Stimulated activated CD8-positive, alpha-beta memory T cell treated with anti-CD3 and anti-CD28 coated beads, Interleukin-4, amount 100 ng/mL, for 1 hour (primary cell): ENCODE measurements around the gene MRNIP.

Experiments
- DNase-seq, 2 donors: peaks; one replicate each; pipeline ENCODE4 v3.0.0-alpha.2; 2020; ENCODE audit warnings: low read depth in 2 of 2, low spot score in 1 of 2

The MRNIP gene, protein sequence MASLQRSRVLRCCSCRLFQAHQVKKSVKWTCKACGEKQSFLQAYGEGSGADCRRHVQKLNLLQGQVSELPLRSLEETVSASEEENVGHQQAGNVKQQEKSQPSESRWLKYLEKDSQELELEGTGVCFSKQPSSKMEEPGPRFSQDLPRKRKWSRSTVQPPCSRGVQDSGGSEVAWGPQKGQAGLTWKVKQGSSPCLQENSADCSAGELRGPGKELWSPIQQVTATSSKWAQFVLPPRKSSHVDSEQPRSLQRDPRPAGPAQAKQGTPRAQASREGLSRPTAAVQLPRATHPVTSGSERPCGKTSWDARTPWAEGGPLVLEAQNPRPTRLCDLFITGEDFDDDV

DNA sequence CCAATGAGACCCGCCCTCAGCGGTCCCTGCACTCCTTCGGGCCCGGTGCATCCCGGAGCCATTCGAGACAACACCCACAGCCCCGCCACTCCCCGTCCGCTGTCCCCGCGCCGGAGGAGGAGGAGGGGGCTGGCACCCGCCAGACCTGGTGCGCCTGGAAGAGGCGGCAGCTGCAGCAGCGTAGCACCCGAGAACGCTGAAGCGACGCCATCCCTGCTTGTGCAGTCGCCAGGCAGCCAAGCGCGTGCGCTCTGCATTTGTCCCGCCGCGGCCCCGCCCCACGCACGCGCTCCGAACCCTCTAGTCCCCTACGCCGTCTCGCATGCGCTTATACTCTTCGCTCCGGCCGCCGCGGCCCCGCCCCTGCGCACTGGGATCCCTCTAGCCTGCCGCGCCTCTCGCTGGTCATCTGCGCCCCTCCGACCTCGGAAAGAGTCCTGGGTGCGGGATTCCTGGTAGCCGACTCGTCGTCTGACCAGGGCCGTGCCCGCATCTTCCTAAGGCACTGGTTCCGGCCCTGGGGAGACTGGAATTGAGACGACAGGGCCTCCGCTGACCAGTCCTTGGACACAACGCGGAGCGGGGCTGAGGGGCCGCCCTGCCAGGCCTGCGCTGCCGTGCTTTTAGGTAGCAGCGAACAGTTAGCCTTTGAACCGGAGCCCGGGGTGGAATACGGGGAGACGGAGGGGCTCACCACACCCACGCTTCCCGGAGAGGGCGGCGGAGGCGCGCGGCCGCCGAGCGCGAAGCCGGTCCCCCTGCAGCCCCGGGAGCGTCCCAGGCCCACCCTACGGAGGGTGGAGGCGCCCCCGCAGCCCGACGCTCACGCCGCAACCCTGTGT, at the start of gene MRNIP:
MRNIP (minus strand) TSS at position 232 of the 842 bp plus-strand sequence; CDS start at position 211, 21 bp downstream.
- peak; percentile 75 to 83 for DNase-seq

DNA sequence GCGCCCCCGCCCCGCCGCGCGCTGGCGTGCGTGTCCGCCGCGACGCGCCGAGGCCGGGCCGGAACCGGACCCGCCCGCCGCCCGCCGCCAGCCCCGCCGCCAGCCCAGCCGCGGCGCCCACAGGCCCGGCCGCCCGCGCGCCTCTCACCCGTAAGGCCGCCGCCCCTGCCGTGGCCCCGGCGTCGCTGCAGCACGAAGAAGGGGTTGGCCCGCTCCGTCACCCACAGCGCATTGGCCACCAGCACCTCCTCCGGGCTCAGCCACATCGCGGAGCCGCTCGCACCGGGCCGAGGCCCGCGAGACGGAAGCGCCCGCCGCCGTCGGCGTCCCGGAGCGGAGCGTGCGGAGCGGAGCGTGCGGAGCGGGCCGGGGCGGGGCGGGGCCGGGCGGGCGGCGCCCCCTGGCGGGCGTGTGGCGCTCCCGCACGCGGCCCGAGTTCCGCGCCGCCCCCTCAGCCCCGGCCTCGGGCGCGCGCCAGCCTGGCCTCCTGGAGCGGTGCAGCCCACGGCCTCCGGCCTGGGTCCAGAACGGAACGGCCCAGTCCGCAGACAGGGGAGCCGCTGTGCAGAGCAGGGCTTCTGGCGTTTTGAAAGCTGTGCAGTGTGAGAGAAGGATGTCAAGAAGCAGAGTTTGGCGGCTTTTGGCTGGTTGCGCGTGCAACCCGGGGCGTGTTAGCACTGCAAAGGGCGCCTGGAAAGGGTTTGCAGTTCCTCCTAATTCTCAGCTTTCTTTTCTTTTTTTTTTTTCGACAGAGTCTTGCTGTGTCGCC, 49.1 kb upstream of the MRNIP start, which contains the start of gene TBC1D9B:
TBC1D9B (minus strand) TSS at position 342 of the 769 bp plus-strand sequence; CDS start at position 266, 76 bp downstream.
- DNase-seq: peak; percentile 31 to 43

DNA sequence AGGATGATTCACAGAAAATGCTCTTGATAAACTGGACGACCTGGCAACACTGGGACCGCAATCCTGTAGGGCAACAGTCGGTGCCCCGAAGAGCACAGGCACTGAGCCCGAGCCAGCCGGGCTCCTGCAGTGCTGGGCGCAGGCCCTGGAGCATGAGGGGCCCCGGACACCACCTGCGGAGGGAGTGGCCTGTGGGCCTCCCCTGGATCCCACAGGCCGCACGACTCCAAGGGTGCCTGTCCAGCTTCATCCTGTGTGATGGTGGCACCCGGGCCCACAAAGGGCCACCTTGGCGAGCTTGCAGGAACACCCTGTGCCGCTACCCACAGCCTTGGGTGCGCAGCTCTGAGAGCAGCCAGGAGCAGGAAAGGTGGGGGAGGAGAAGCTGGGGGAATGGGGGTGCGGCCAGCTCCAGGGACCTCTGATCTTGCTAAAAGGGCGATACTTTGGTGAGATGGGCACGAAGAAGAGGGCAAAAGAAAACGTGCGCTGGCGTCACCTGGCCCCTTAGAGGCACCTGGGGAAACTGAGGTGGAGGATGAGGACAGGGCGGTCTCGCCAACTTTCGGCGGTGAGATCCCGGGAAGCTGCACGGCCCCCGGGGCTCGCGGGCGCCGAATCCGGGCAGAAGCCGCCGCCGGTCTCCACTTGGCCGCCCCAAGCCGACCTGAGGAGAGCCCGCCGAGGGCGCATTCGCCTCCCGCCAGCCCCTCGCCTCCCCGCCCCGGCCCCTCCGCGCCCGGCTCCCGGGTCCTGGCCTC, 48.4 kb upstream of the MRNIP start:
- no peak for DNase-seq

DNA sequence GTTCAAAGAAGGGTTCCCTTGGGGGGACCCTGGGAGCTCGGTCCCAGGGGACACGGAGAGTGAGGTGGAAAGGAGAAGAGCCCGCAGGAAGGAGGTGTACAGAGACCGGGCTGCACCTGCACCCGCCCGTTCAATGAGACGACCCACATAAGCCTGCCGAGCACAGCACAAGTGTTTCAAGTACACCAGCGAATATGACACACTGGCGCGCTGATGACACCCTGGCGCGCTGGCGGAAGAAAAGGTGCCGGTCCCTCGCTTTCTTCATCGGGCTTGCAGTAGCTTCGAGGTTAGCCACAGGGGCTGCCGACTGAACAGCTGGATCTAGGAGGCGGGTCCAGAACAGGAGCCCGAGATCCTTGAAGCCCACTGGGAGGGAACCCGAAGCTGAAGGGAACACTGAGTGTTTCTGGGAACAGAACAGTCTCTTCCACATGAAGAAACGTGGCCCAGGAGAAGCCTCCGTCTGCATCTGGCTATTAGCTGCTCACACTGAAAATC, 47.7 kb upstream of the MRNIP start:
- DNase-seq: no peak

DNA sequence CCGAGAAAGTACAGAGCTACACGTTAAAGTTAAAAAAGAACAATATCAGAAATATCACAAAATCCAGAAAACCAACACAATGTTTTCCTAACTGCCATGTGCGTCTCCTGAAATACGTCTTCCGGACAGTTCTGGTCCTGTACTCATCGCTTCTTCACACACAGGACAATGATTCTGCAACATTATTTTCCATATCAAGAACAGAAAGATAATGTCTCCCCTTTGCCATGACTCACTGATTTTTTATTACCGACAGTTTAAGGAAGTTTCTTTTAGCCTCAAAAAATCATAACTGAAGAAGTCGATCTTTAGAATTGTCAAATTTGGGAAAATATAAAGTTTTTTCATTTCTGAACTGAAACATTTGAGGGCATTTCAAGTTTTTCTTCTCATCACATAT, 46.5 kb upstream of the MRNIP start:
- no peak for DNase-seq

DNA sequence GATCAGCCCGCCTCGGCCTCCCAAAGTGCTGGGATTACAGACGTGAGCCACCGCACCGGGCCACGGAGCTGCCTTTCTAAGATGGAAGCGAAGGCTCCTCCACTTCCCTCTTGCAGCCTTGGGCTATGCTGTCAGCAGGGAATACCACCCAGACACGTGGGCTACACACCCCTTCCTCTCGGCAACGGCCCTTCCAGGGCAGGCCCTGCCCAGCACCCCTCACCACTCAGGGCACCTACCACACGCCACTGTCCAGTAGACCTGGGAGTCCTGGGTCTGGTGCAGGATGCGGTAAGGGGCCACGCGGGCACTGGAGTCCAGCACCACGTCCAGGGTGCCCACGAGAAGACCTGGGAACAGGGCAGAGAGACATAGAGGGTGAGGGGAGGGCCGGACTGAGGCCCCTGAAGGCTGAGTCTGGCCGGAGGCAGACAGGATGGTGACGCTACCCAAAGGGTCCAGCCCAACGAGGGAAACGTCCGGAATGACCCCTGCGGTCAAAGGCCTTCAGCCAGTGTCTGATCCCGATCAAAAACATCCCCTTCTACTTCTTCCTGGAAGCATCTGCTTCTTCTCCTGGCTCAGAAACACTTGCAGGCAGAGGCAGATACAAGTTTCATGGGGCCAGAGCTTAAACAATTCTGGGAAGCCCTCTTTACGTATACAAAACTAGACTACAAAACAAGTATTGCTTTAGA, 46.0 kb upstream of the MRNIP start:
- DNase-seq: no peak

DNA sequence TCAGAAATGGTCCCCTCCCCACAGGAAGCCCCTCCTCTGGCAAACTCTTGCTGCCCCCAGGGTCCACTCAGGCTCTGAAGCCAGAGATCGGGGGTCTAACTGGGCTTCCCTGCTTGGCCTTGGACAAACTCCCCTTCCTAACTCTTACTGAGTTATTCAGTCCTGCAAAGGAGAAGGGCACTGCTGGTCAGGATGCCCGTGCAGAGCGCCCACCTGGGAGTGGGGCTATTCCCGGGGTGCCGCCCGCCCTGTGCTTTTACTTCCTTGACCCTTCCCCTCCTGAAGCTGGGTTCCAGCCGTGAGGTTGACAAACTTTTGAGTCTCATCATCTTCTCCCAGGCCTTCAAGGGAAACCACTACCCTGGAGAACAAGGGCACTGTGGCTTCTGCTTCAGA, 44.1 kb upstream of the MRNIP start:
- DNase-seq: no peak

DNA sequence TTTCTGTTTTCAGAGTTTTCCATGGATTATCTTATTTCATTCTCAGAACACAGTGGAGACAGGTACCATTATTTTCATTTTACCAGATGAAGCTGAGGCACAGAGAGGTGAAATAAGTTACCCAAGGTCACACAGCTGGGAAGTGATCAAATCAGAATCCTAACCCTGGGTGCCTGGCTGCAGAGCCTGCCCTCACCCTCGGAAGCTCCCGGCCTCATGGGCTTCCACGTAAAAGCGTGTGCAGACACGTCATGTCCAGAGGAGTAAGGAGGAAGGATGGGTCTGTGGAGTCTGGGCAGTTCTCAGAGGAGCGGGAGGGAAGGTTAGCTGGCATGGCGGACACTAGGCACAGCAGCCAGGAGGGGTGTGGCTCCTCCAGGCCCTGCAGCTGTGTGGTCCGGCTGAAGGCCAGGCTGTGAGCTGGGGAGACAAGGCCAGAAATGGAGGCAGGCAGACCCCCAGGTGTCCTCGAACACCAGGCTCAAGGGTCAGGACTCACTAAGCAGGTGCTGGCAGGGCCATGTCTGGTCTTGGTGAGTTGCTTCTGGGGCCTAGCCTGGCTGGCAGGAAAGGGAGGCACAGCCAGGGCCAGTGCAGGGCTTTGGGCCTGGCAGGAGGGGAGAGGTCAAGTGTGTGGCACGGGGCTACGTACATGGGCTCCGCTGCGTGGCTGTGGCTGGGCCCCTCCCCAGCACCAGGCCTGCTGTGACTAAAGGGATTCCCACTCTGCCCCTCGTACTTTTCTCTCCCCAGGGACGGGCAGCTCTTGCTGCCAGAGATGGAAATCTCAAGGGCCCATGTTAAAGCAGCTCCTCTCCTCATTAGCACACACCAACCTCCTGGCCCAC, 43.5 kb upstream of the MRNIP start:
- DNase-seq: no peak

DNA sequence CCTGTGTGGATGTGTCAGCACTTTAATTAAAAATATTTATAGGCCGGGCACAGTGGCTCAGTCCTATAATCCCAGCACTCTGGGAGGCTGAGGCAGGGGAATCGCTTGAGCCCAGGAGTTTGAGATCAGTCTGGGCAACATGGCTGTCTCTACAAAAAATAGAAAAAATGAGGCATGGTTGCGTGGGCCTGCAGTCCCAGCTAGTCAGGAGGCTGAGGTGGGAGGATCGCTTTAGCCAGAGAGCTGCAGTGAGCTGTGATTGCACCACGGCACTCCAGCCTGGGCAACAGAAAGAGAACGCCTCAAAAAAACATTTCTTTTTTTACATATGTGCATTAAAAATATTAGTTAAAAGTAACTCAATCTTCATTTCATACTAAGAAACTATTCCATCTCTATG, 42.8 kb upstream of the MRNIP start:
- no peak for DNase-seq

DNA sequence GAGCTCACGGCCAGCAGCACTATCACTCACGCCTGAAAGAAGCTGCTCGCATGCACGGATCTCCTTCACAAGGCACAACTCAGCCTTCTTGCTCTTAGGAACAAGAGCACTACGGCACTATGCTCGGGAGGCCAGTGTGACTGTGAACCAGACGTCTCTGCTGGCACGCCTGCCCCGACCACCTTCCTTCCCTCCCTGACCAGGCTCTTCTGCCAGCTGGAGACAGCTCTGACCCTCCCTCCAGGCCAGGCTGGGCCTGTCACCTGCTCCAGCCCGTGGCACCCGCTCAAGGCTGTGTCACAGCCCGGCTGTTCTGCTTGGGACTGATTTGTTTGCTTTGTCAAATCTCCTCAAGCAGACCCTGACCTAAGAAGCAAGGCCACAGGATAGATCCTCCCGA, 42.1 kb upstream of the MRNIP start:
- no peak for DNase-seq

DNA sequence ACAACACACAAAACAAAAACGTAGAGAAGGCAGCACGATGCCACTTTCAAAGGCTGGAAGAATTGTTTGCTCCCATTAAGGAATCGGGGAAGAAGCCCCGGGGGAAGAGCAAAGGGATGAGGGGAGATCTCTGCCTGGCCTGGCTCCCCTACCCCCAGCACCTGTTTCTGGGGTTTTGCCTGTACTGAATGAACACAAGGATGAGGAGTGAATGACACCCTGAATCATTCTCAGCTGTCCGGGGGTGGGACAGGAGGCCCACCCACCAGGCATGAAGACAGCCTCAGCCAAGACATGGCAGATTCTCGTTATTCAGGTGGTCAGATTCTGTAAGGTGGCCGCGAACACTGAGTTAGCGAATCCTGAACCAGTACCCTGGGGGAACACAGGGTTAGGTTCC, 41.6 kb upstream of the MRNIP start:
- no peak for DNase-seq

DNA sequence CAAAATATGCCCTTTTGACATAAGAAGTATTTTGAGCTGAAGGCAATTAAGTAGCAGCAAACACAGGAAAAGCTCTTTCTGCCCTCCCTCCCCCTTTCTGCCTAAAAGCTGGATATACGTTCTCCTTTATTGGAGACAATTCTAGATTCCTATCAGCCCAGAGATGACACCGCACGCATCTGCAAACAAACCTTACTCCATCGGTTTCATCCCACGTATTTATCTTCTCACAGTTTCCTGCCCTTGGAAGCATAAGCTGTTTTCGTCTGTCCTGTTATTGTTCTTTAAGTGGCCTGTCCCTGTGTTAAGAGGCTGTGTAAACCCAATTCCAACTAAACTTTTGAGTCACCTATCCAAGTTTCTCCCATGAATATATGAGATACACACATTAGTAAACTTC, 37.2 kb upstream of the MRNIP start:
- no peak for DNase-seq

DNA sequence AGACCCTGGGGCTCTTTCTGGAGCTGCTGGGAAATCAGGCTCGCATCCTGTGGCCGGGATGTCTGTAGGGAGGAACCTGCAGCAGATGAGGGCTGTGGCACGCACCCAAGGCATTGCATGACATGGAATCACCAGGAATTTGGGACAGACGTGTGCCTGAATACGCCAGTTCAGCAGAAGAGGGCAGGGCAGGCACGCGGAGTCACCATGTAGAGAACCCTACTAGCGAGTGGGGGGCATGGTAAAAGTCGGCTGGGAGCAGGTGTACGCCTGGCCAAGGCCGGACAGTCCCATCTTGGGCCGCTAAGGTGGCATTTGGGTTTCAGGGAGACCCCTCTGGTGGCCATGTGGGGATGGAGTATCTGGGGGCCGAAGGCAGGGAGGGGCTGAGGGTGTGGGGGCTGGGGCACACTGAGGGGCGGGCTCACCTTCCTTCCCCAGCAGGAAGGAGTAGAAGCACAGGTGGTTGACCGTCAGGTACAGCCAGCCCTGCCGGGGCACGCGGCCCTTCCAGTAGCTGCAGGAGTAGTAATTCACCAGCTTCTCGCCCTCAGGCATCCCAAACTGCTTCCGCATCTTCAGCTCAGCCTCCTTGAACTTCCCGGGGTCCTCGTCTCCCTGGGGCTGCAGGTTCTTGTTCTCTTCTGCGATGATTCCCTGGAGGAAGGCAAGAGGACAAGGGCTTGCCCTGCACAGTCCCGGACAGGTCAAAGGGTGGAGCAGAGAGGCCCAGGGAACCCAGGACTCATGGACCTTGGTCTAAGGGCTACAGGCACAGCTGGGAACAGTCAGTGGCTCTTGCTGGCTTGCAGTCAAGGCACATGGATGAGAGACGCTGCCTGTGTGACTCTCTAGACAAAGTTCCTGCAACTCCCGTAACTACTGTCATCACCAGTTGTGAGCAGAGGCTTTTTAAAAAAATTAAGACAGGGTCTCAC, 35.6 kb upstream of the MRNIP start:
- DNase-seq: no peak

DNA sequence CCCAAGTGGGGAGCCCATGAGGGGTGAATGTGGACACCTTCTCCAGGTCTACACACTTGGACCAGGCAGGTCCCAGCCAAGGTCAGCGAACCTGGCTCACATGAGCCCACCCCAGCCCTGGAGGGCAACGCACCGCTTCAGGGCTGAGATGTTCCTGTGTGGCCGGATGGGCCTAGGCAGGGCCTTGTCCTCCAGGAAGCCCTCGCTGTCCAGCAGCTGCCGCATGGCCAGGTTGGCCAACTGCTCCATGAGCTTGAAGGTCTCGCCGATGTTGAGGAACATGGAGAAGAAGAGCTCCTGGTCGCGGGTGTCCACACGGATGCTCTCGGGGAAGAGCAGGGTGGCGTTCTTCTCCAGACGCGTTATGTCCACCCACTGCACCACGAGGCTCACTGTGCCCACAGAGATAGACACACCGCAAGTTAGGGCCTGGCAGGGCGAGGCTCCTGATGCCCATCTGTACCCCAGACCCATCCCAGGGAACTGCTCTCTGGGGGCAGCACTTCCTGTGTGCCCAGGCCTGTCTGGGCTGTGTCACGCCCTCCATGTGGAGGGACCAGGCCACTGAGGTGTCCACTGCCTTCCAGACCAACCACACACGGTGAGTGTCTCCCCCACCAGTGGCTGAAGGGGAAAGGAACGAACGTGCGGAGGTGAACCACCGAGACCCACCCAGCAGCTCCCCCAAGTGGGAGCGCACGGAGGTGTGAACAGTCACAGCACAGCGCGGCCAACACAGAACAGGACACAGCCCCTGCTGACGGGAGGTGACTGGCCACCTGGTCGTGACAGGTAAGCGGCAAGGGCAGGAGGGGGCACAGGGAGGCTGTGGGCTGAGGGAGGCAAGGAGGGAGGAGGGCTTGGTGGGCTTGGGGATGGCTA, 34.7 kb upstream of the MRNIP start:
- DNase-seq: no peak

DNA sequence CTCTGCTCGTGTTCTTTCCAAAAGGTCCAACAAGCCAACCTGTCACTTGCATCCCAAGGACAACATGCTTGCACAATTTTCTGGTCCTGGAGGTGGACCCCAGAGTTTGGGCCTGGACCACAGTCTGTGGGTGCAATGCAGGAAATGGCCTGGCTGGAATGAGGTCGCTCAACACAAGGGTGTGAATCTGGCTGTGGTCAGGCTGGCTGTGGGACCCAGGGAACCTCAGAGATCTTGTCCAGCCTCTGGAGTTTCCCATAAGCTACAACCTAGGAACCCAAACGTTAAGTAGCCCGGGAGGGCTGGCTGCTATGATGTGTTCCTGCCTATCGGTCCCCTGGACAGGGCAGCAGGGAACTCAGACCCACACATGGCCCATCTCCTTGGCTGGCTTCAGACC, 33.6 kb upstream of the MRNIP start:
- no peak for DNase-seq

DNA sequence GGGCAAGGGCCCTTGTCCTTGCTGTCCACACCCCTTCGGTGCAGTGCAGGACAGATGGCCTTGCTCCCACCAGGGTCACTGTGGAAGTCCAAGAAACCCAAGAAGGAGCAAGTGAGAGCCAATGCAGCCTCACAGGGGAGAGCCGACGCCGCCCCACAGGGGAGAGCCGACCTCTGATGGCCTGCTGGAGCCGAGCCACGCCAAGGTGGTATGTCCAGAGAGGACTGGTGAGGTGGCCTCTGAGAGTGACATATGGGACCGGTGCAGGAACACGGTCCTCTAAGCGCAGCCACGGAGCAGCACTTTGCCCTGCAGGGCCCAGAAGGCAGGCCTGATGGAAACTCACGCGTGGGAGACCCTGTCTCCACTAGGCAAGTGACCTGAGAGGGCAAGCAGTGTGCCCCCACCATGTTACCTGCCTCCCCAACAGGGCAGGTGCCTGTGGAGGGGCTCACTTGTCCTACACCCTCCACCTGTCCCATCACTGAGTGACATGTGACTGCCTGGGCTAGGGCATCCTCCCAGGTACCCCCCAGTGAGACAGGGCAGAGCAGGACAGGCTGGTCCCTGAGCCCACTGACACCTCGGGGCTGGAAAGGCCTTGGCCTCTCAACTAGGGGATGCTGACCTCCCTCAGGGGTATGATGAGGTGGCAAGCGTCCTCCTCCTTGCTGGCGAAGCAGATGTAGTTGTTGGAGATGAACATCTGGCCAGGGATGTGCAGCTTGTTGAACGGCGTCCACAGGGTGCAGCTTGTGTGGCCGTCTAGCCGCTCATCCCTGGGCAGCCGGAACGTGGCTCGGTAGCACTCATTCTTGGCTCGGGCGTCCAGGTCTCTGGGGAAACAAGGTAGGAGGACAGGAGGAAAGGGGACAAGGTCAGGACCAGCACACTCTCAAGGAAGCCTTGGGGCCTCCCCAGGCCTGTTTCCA, 32.4 kb upstream of the MRNIP start:
- no peak for DNase-seq
